Loucy (cell line): ENCODE results near the gene CST3.

ENCODE experiments used
- H2AFZ ChIP-seq: fragments of 200-600 bp; sonication (generic); 2 replicates; pipeline ENCODE4 v1.6.0; 2016; ENCODE audit warnings: antibody characterized with exemption, mild to moderate bottlenecking, low read length, moderate library complexity
- H3F3A ChIP-seq: fragments of 200-600 bp; 2 replicates; pipeline ENCODE4 v1.6.0; 2016; ENCODE audit warnings: antibody characterized with exemption, low read depth, mild to moderate bottlenecking
- H3K27me3 ChIP-seq: fragments of 200-600 bp; sonication (generic); 2 replicates; pipeline ENCODE4 v1.6.1; 2014; ENCODE audit warnings: low read length, mild to moderate bottlenecking; ENCODE audit not compliant: insufficient read depth, poor library complexity, severe bottlenecking
- H3K36me3 ChIP-seq: fragments of 200-600 bp; sonication (generic); 2 replicates; pipeline ENCODE4 v1.6.1; 2016; ENCODE audit warnings: low read length; ENCODE audit not compliant: insufficient read depth
- H3K4me1 ChIP-seq: fragments of 200-600 bp; sonication (generic); 2 replicates; pipeline ENCODE4 v1.5.1; 2014; ENCODE audit warnings: low read length, mild to moderate bottlenecking; ENCODE audit not compliant: insufficient read depth, poor library complexity, severe bottlenecking
- H3K4me2 ChIP-seq: fragments of 200-600 bp; sonication (generic); 2 replicates; pipeline ENCODE4 v1.6.0; 2014; ENCODE audit warnings: antibody characterized with exemption, low read length, low read depth, mild to moderate bottlenecking; ENCODE audit not compliant: poor library complexity, severe bottlenecking
- H3K4me3 ChIP-seq: fragments of 200-600 bp; sonication (generic); 2 replicates; pipeline ENCODE4 v1.5.1; 2014; ENCODE audit warnings: low read length, mild to moderate bottlenecking, mixed read lengths; ENCODE audit not compliant: poor library complexity, severe bottlenecking
- H3K79me2 ChIP-seq: fragments of 200-600 bp; sonication (generic); 2 replicates; pipeline ENCODE4 v1.6.1; 2014; ENCODE audit warnings: low read length; ENCODE audit not compliant: insufficient read depth
- H3K9ac ChIP-seq: fragments of 200-600 bp; sonication (generic); 2 replicates; pipeline ENCODE4 v1.6.0; 2014; ENCODE audit warnings: mild to moderate bottlenecking, low read depth, low read length, moderate library complexity; ENCODE audit not compliant: poor library complexity, severe bottlenecking
- H3K9me2 ChIP-seq: fragments of 200-600 bp; sonication (generic); replicated peaks from 2 replicates; pipeline ENCODE4 v1.6.1; 2016; ENCODE audit warnings: low read depth, low read length, mixed read lengths
- H3K9me3 ChIP-seq: fragments of 200-600 bp; sonication (generic); 2 replicates; pipeline ENCODE4 v1.6.1; 2014; ENCODE audit warnings: mild to moderate bottlenecking, antibody characterized with exemption, low read length, low read depth; ENCODE audit not compliant: insufficient read depth
- H4K20me1 ChIP-seq: fragments of 200-600 bp; sonication (generic); 2 replicates; pipeline ENCODE4 v1.6.0; 2014; ENCODE audit warnings: antibody characterized with exemption, low read length, mild to moderate bottlenecking; ENCODE audit not compliant: insufficient read depth, poor library complexity, severe bottlenecking
- CTCF ChIP-seq: fragments of 200-600 bp; sonication (generic); conservative IDR thresholded peaks from 2 replicates; pipeline ENCODE4 v1.5.1; 2014; ENCODE audit warnings: mild to moderate bottlenecking, antibody characterized with exemption, low read length
- EZH2phosphoT487 ChIP-seq: fragments of 200-600 bp; IDR thresholded peaks from 2 replicates; pipeline ENCODE4 v1.6.1; 2018; ENCODE audit warnings: antibody characterized with exemption, mild to moderate bottlenecking, moderate library complexity, borderline replicate concordance

CST3 gene

DNA sequence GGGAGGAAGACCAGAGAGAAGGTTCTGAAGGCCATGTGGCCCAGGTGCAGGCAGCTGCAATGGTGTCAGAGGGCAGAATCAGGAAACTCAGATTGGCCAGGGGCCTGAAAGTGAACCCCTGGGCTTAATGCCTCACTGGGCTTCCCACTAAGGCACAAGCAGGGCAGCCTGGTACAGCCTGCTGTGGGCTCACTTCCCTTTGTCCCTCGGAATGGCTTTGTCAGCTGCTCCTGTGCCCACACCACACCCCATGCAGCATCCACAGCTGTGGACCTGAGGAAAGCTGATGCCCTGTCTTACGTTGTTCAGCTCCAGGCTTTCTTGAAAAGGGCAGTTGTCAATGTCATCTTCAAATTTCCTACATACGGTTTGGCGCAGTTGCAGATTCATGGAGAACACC is 34.4 kb downstream of the CST3 start:
- no peak overlapping the region for H3K9ac ChIP-seq
- no peak for TF ChIP-seq EZH2phosphoT487
- no peaks in the 10 kb centered on the region for H4K20me1 ChIP-seq
- peaks cover 3% of the 10 kb centered on the region for H3K4me1 ChIP-seq
- H3K27me3 ChIP-seq = no peaks in the 10 kb centered on the region
- no peaks in the 10 kb centered on the region for H3K9me2 ChIP-seq
- no peak overlapping the region for H3K4me3 ChIP-seq
- no peak overlapping the region for H3K4me2 ChIP-seq
- no peaks in the 10 kb centered on the region for H3F3A ChIP-seq
- H3K9me3 ChIP-seq = no peaks in the 10 kb centered on the region
- no peaks in the 10 kb centered on the region for H3K36me3 ChIP-seq
- no peaks in the 10 kb centered on the region for H3K79me2 ChIP-seq
- no peak overlapping the region for H2AFZ ChIP-seq

DNA sequence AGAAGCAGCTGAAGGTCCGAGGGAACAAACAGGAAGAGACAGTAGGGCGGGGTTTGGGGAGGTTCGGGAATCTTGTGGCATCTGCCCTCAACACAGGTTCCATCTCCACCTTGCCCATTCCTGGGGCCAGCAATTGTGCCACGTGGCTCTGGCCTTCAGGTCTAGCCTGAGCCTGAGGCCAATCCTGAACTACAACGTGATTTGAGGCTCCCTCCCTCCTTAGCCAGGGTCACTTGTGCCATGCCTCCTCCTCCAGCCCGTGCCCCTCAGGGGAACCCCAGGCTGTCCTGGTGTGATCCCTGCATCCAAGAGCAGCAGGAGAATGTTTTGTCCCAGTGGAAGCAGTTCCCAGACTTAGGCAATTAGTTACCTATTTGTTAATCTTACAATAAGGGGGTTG is 35.1 kb downstream of the CST3 start:
- no peak for TF ChIP-seq CTCF
- H3K9me3 ChIP-seq = no peaks in the 10 kb centered on the region
- H3K36me3 ChIP-seq = no peaks in the 10 kb centered on the region
- no peaks in the 10 kb centered on the region for H4K20me1 ChIP-seq
- H3K9ac ChIP-seq = no peak overlapping the region
- H3F3A ChIP-seq = no peaks in the 10 kb centered on the region
- H3K4me1 ChIP-seq = peaks cover 3% of the 10 kb centered on the region
- no peaks in the 10 kb centered on the region for H3K79me2 ChIP-seq
- no peak overlapping the region for H2AFZ ChIP-seq
- H3K4me3 ChIP-seq = no peak overlapping the region
- no peak overlapping the region for H3K4me2 ChIP-seq
- no peaks in the 10 kb centered on the region for H3K9me2 ChIP-seq
- no peaks in the 10 kb centered on the region for H3K27me3 ChIP-seq

DNA sequence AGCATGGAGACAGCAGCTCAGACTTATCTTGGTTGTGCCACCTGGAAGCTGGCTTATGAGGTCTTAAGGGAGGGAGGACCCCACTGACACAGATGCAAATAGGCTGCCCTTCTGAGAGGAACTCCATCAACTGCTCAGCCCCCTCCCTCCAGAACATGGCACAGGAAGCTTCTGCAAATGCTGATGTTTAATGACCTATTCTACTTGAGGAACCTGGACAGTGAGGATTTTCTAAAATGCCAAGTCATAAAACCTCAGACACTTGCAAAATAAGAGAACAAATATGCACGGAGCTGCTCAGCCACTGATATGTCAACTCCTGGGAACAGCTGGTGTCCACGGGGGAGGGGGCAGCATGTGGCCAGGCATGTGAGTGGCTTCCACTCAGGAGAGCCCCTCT is 35.5 kb downstream of the CST3 start:
- Histone ChIP-seq H3K9ac (no peak overlapping the region), H4K20me1 (no peaks in the 10 kb centered on the region), H3K4me1 (peaks cover 3% of the 10 kb centered on the region), H3K9me2 (no peaks in the 10 kb centered on the region), H3K36me3 (no peaks in the 10 kb centered on the region), H3K79me2 (no peaks in the 10 kb centered on the region), H3F3A (no peaks in the 10 kb centered on the region), H3K27me3 (no peaks in the 10 kb centered on the region), H3K4me2 (no peak overlapping the region), H3K9me3 (no peaks in the 10 kb centered on the region), H2AFZ (no peak overlapping the region), H3K4me3 (no peak overlapping the region)
- TF ChIP-seq CTCF = no peak
- TF ChIP-seq EZH2phosphoT487 = no peak

- H3K9me2 ChIP-seq = no peaks in the 10 kb centered on the region
Observed at GRCh38 chr20:23601715-23602114, 36.0 kb downstream of the CST3 start.

More at GRCh38 chr20:23601715-23602114, 36.0 kb downstream of the CST3 start:
- Histone ChIP-seq H2AFZ (no peak overlapping the region), H3K27me3 (no peaks in the 10 kb centered on the region), H3K4me3 (no peak overlapping the region), H3K36me3 (no peaks in the 10 kb centered on the region), H3K79me2 (no peaks in the 10 kb centered on the region), H3K4me1 (peaks cover under 1% of the 10 kb centered on the region), H3K4me2 (no peak overlapping the region), H4K20me1 (no peaks in the 10 kb centered on the region), H3F3A (no peaks in the 10 kb centered on the region), H3K9ac (no peak overlapping the region), H3K9me3 (no peaks in the 10 kb centered on the region)
- no peak for TF ChIP-seq EZH2phosphoT487
- TF ChIP-seq CTCF = no peak
